ENCODE data around the gene PABPC1L. TPM values are rescaled to one million over a fixed set of nuclear protein-coding genes. Genes with fewer than 3 reads are reported as not detected.

The PABPC1L gene
- total RNA-seq, 1 donor from 2014 or later, result 2.6 TPM

GRCh38 chr20:44945261-44945660 is 35.4 kb downstream of the PABPC1L start:
- no peak for DNase-seq

- DNase-seq, result no peak
Measured at GRCh38 chr20:44946271-44946852, 36.5 kb downstream of the PABPC1L start.

- no peak for DNase-seq
Measured at GRCh38 chr20:44948107-44948506, 38.2 kb downstream of the PABPC1L start.

- no peak for DNase-seq
Measured at GRCh38 chr20:44948513-44948912, 38.7 kb downstream of the PABPC1L start.

- no peak for DNase-seq
Measured at GRCh38 chr20:44950368-44950767, 40.5 kb downstream of the PABPC1L start.

- DNase-seq, result no peak
Measured at GRCh38 chr20:44952731-44953130, 42.9 kb downstream of the PABPC1L start.

GRCh38 chr20:44954211-44954610 is 44.4 kb downstream of the PABPC1L start:
- DNase-seq, result no peak

GRCh38 chr20:44955270-44955669 is 45.4 kb downstream of the PABPC1L start:
- no peak for DNase-seq

GRCh38 chr20:44956410-44956809 is 46.5 kb downstream of the PABPC1L start:
- no peak for DNase-seq

GRCh38 chr20:44958276-44958675 is 48.4 kb downstream of the PABPC1L start:
- DNase-seq, result no peak

- DNase-seq, result peak; percentile 51
Measured at GRCh38 chr20:44959082-44959637, 49.3 kb downstream of the PABPC1L start.

- peak; percentile 77 for DNase-seq
Measured at GRCh38 chr20:44959638-44960102, 49.8 kb downstream of the PABPC1L start.

- DNase-seq, result peak; percentile 95
Measured at GRCh38 chr20:44960103-44960852, 50.4 kb downstream of the PABPC1L start, which contains the start of gene TOMM34. Gene TOMM34 (minus strand): TSS chr20:44960397. CDS start chr20:44960333, 64 bp downstream.

GRCh38 chr20:44961011-44961869 is 51.4 kb downstream of the PABPC1L start:
- DNase-seq, result no peak

GRCh38 chr20:44961870-44962267 is 52.0 kb downstream of the PABPC1L start:
- DNase-seq, result peak; percentile 50

- no peak for DNase-seq
Measured at GRCh38 chr20:44962483-44962882, 52.6 kb downstream of the PABPC1L start.

GRCh38 chr20:44963325-44964215 is 53.7 kb downstream of the PABPC1L start:
- no peak for DNase-seq

- no peak for DNase-seq
Measured at GRCh38 chr20:44965651-44966029, 55.8 kb downstream of the PABPC1L start.

- peak; percentile 96 for DNase-seq
Measured at GRCh38 chr20:44966030-44966961, 56.4 kb downstream of the PABPC1L start, which contains the start of gene STK4. Gene STK4 (plus strand): TSS chr20:44966512. CDS start chr20:44966569, 57 bp downstream.

- DNase-seq, result peak; percentile 32
Measured at GRCh38 chr20:44967207-44967807, 57.4 kb downstream of the PABPC1L start.

Measured in dermis blood vessel endothelial cell (primary cell).